ENCODE data around the gene PCDH1. TPM values are rescaled to one million over a fixed set of nuclear protein-coding genes. Genes with fewer than 3 reads are reported as not detected.
A peak's percentile ranks its signal among the peaks of the same experiment; 100 is the strongest.
"Not testable (repeated sequence)": the region's sequence is repeated elsewhere in the genome, so short reads cannot be mapped to it uniquely, and the experiment has no call there.

Gene PCDH1
- total RNA-seq = 10 to 100 TPM; 45.4 to 69.7 TPM
- polyA plus RNA-seq (2013, experiment 1 of 2) = 17.2 TPM
- polyA plus RNA-seq (2013, experiment 2 of 2) = 13.5 TPM
- long read RNA-seq, experiment 1, partial matches to known transcripts = 4 of 15 reads
- long read RNA-seq, experiment 1, other reads (novel, unspliced or antisense) = 11 of 15 reads
- long read RNA-seq, experiment 2, full-length matches to known transcripts = 28 of 39 reads
- long read RNA-seq, experiment 2, partial matches to known transcripts = 2 of 39 reads
- long read RNA-seq, experiment 2, other reads (novel, unspliced or antisense) = 9 of 39 reads
- long read RNA-seq, experiment 3, partial matches to known transcripts = 7 of 25 reads
- long read RNA-seq, experiment 3, other reads (novel, unspliced or antisense) = 16 of 25 reads
- long read RNA-seq, experiment 4, partial matches to known transcripts = 0 of 2 reads
- long read RNA-seq, experiment 4, other reads (novel, unspliced or antisense) = 2 of 2 reads

DNA sequence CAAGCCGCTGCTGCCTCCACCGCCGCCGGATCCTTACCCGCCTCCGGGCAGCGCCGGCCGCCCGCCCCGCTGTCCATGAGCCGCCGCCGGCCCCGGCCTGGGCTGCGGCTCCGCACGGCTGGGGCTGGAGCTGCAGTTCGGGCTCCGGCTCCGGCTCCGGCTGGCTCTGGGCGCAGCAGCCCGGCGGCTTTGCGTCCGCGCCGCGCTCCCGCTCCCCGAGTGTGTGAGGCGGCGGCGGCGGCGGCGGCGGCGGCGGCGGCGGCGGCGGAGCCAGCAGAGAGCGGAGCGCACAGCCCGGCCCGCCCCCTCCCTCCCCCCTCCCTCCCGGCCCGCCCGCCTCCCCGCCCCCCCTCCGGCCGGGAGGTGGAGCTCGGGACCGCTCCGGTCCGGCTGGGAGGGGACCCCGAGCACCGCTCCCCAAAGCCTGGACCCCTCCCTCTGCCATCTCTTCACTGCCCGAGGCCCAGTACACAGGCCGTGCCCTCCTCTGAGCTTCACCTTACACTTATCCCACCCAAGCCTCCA is at the start of gene PCDH1:
Gene PCDH1, minus strand, starts transcription at position 225 of the 525 bp plus-strand sequence. Its CDS starts 148 bp downstream, at position 77.
- Mint-ChIP-seq H3K36me3 (ENCODE audit: low read depth) (no peaks in the 10 kb centered on the region), H3K4me3 (peak within 1 kb of the TSS; percentile 78), H3K27me3 (ENCODE audit: insufficient read depth) (peaks cover 40% of the 10 kb centered on the region), H3K27ac (peak within 1 kb of the TSS; percentile 88), H3K9me3 (no peaks in the 10 kb centered on the region), H3K4me1 (peaks cover 40% of the 10 kb centered on the region)
- H3K4me1 ChIP-seq (ENCODE audit: control insufficient read depth, insufficient read depth, low read length) = peaks cover 12% of the 10 kb centered on the region
- H3K9me3 ChIP-seq (ENCODE audit: control insufficient read depth, low read length) = no peaks in the 10 kb centered on the region
- peaks cover 31% of the 10 kb centered on the region for H3K27me3 ChIP-seq (ENCODE audit: control insufficient read depth, insufficient read depth, low read length, poor library complexity, severe bottlenecking)
- H3K9ac ChIP-seq (ENCODE audit: extremely low read depth, low read length, poor library complexity, severe bottlenecking) = peak within 1 kb of the TSS; percentile 83
- H3K27ac ChIP-seq (ENCODE audit: low read depth, low read length) = peak within 1 kb of the TSS; percentile 71
- H3K4me3 ChIP-seq (ENCODE audit: low read length) = peak within 1 kb of the TSS; percentile 99
- 0% methylated on average over 32 of the region's 63 CpGs; no CpG with 5 or more reads in 1 of the 2 experiments for WGBS, 2 experiments (ENCODE audit: insufficient coverage in 1 of 2, insufficient read length in 1 of 2)
- no peaks in the 10 kb centered on the region for H3K36me3 ChIP-seq (ENCODE audit: control insufficient read depth, insufficient read depth, low read length)
- TF ChIP-seq, protein P1, sequence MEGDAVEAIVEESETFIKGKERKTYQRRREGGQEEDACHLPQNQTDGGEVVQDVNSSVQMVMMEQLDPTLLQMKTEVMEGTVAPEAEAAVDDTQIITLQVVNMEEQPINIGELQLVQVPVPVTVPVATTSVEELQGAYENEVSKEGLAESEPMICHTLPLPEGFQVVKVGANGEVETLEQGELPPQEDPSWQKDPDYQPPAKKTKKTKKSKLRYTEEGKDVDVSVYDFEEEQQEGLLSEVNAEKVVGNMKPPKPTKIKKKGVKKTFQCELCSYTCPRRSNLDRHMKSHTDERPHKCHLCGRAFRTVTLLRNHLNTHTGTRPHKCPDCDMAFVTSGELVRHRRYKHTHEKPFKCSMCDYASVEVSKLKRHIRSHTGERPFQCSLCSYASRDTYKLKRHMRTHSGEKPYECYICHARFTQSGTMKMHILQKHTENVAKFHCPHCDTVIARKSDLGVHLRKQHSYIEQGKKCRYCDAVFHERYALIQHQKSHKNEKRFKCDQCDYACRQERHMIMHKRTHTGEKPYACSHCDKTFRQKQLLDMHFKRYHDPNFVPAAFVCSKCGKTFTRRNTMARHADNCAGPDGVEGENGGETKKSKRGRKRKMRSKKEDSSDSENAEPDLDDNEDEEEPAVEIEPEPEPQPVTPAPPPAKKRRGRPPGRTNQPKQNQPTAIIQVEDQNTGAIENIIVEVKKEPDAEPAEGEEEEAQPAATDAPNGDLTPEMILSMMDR (conservative IDR thresholded peaks at IDR 0.05) = no peak
- DNase-seq = no peak

DNA sequence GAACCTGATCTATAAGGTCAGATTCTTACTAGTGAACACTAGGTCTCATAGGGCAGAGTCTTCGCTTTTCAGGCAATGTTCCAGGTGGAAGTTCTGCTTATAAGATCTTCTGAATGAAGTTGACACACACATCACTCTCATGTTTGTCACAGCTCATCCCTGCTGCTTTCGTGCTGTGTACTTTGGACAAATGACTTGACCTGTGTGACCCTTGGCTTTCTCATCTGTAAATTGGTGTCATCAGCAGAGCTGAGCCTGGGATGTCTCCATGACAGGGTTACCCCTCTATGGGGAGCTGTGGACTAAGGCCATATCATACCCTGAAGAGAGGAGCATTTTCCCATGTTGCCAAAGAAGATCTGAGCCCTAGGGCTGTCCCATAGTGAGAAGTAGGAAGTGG is 48.2 kb upstream of the PCDH1 start:
- DNase-seq = no peak
- H3K9me3 ChIP-seq (ENCODE audit: control insufficient read depth, low read length) = no peaks in the 10 kb centered on the region
- H3K4me3 ChIP-seq (ENCODE audit: low read length) = no peak overlapping the region
- no peaks in the 10 kb centered on the region for H3K27me3 Mint-ChIP-seq (ENCODE audit: insufficient read depth)
- H3K27me3 ChIP-seq (ENCODE audit: control insufficient read depth, insufficient read depth, low read length, poor library complexity, severe bottlenecking) = no peaks in the 10 kb centered on the region
- no peaks in the 10 kb centered on the region for H3K9me3 Mint-ChIP-seq
- peaks cover 8% of the 10 kb centered on the region for H3K4me1 ChIP-seq (ENCODE audit: control insufficient read depth, insufficient read depth, low read length)
- no peak overlapping the region for H3K27ac Mint-ChIP-seq
- 95 to 96% methylated on average over 2 of the region's 2 CpGs for WGBS, 2 experiments (ENCODE audit: insufficient coverage in 1 of 2, insufficient read length in 1 of 2)
- H3K4me3 Mint-ChIP-seq = no peak overlapping the region
- H3K36me3 Mint-ChIP-seq (ENCODE audit: low read depth) = peaks cover 57% of the 10 kb centered on the region
- no peak overlapping the region for H3K27ac ChIP-seq (ENCODE audit: low read depth, low read length)
- no peak overlapping the region for H3K9ac ChIP-seq (ENCODE audit: extremely low read depth, low read length, poor library complexity, severe bottlenecking)
- TF ChIP-seq, protein P1 (conservative IDR thresholded peaks at IDR 0.05) = no peak
- peaks cover 14% of the 10 kb centered on the region for H3K4me1 Mint-ChIP-seq
- peaks cover 52% of the 10 kb centered on the region for H3K36me3 ChIP-seq (ENCODE audit: control insufficient read depth, insufficient read depth, low read length)

DNA sequence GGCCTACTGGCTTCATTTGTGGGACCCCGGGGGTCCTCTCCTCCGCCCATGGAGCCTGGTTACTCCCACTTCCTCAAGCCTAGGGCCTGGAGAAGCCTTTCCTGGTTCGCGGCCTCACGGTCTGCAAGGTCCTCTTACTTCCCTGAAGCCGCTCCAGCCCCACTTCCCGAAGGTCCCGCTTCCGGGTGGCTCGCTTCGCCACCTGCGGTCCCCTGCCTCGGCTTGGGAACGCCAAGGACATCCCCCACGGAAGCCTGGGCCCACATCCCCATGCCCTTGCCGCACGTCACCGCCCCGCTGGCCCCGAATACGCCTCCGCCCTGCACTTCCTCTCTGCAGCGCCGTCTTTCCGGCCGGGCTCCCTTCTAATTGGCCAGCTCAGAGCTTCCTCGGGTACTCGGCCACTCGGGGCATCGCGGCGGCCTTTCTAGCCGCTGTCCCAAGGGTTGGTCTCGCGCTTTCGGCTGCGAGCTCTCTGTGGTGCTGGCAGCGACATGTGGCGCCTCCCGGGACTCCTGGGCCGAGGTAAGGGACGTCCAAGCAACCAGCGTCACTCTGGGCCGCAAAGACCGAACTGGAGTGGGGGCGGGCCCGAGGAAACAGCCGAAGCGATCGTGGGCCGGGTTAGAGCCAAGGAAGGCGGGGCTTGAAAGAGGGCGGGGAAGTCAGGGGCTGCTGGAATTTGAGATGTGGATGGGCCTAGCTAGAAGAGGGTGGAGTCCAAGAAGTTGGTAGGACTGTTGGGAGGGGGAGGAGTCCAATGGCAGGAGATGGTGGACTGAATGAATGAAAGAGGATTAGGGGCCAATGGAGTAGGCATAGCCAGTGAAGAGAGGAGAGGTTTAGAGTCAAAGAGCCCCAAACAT is 45.5 kb upstream of the PCDH1 start, which contains the start of gene DELE1:
Gene DELE1, plus strand, starts transcription at position 424 of the 866 bp plus-strand sequence. Its CDS starts 71 bp downstream, at position 495.
- peak; percentile 97 for DNase-seq
- peaks cover 6% of the 10 kb centered on the region for H3K4me1 Mint-ChIP-seq
- no peaks in the 10 kb centered on the region for H3K9me3 ChIP-seq (ENCODE audit: control insufficient read depth, low read length)
- no peaks in the 10 kb centered on the region for H3K4me1 ChIP-seq (ENCODE audit: control insufficient read depth, insufficient read depth, low read length)
- peak within 1 kb of the TSS; percentile 88 for H3K27ac ChIP-seq (ENCODE audit: low read depth, low read length)
- peak within 1 kb of the TSS; percentile 89 for H3K4me3 Mint-ChIP-seq
- H3K27me3 Mint-ChIP-seq (ENCODE audit: insufficient read depth) = no peaks in the 10 kb centered on the region
- peak within 1 kb of the TSS; percentile 97 for H3K4me3 ChIP-seq (ENCODE audit: low read length)
- peak within 1 kb of the TSS; percentile 78 for H3K9ac ChIP-seq (ENCODE audit: extremely low read depth, low read length, poor library complexity, severe bottlenecking)
- no peaks in the 10 kb centered on the region for H3K9me3 Mint-ChIP-seq
- peaks cover 35% of the 10 kb centered on the region for H3K36me3 Mint-ChIP-seq (ENCODE audit: low read depth)
- H3K27me3 ChIP-seq (ENCODE audit: control insufficient read depth, insufficient read depth, low read length, poor library complexity, severe bottlenecking) = no peaks in the 10 kb centered on the region
- peak within 1 kb of the TSS; percentile 97 for H3K27ac Mint-ChIP-seq
- WGBS, 2 experiments (ENCODE audit: insufficient coverage in 1 of 2, insufficient read length in 1 of 2) = 0 to 1% methylated on average over 28 to 53 of the region's 53 CpGs
- H3K36me3 ChIP-seq (ENCODE audit: control insufficient read depth, insufficient read depth, low read length) = peaks cover 34% of the 10 kb centered on the region
- TF ChIP-seq, protein P1 (conservative IDR thresholded peaks at IDR 0.05) = no peak

DNA sequence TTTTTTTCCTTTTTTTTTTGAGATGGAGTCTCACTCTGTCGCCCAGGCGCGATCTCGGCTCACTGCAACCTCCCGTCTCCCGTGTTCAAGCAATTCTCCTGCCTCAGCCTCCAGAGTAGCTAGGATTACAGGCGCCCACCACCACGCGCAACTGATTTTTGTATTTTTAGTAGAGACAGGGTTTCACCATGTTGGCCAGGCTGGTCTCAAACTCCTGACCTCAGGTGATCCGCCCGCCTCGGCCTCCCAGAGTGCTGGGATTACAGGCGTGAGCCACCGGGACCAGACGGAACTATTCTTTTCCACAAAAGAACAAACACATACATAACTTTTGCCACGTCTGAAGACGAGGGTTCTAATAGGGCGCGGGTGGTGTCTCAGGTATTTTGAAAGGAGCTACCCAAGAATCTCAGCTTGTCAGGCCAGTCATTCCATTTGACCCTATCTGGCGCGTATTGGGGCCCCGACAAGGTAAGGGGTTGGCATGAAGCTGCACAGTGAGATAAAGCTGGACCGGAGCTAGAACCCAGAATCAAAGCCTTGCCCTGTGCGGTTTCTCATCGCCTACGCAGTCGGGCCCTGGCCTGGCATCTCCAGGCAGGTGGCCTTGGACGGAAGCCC is 44.7 kb upstream of the PCDH1 start:
- DNase-seq; H3K4me1 Mint-ChIP-seq; H3K27me3 Mint-ChIP-seq (ENCODE audit: insufficient read depth); H3K9me3 ChIP-seq (ENCODE audit: control insufficient read depth, low read length); H3K9me3 Mint-ChIP-seq; H3K27me3 ChIP-seq (ENCODE audit: control insufficient read depth, insufficient read depth, low read length, poor library complexity, severe bottlenecking); H3K4me1 ChIP-seq (ENCODE audit: control insufficient read depth, insufficient read depth, low read length): not testable (repeated sequence)
- Histone ChIP-seq H3K27ac (ENCODE audit: low read depth, low read length) (peak overlapping the region; percentile 88), H3K36me3 (ENCODE audit: control insufficient read depth, insufficient read depth, low read length) (peaks cover 26% of the 10 kb centered on the region), H3K9ac (ENCODE audit: extremely low read depth, low read length, poor library complexity, severe bottlenecking) (peak overlapping the region; percentile 78), H3K4me3 (ENCODE audit: low read length) (peak overlapping the region; percentile 97)
- peaks cover 28% of the 10 kb centered on the region for H3K36me3 Mint-ChIP-seq (ENCODE audit: low read depth)
- peak overlapping the region; percentile 89 for H3K4me3 Mint-ChIP-seq
- H3K27ac Mint-ChIP-seq = peak overlapping the region; percentile 80
- 69 to 71% methylated on average over 21 to 28 of the region's 28 CpGs for WGBS, 2 experiments (ENCODE audit: insufficient coverage in 1 of 2, insufficient read length in 1 of 2)

Data from endodermal cell (in vitro differentiated cells).